NCI-H460 (cell line): ENCODE data around the gene KRTAP12-4. TPM values are rescaled to one million over a fixed set of nuclear protein-coding genes. Genes with fewer than 3 reads are reported as not detected.
"Not testable (repeated sequence)": the region's sequence is repeated elsewhere in the genome, so short reads cannot be mapped to it uniquely, and the experiment has no call there.

Experiments
- DNase-seq: peaks from one replicate; pipeline ENCODE4 v3.0.0-alpha.2; 2016; ENCODE audit warnings: low read depth; ENCODE audit errors: extremely low read depth
- polyA plus RNA-seq: library from polyadenylated mRNA; depleted of rRNA; stranded (reverse); fragments of >200 nt; gene quantifications from 2 replicates; pipeline ENCODE4 v1.2.3, GENCODE V29; 2014; cell fraction: nucleus; rRNA removed
- total RNA-seq: library from RNA; depleted of rRNA; stranded (reverse); fragments of >200 nt; shearing (Covaris generic); gene quantifications from 2 replicates; pipeline ENCODE4 v1.2.3, GENCODE V29; 2014; rRNA removed

Gene KRTAP12-4
- total RNA-seq: not detected in 2 replicates
- polyA plus RNA-seq: not detected in 2 replicates

- no peak for DNase-seq
Observed at GRCh38 chr21:44654576-44655175, at the start of gene KRTAP12-4. TSS of gene KRTAP12-4 (minus strand) at chr21:44654659. CDS start at chr21:44654614, 45 bp downstream.

- no peak for DNase-seq
Observed at GRCh38 chr21:44703731-44704635, 49.5 kb upstream of the KRTAP12-4 start.

GRCh38 chr21:44702973-44703730 is 48.7 kb upstream of the KRTAP12-4 start:
- no peak for DNase-seq

- no peak for DNase-seq
Observed at GRCh38 chr21:44702111-44702972, 47.9 kb upstream of the KRTAP12-4 start.

- no peak for DNase-seq
Observed at GRCh38 chr21:44701541-44701940, 47.1 kb upstream of the KRTAP12-4 start.

- no peak for DNase-seq
Observed at GRCh38 chr21:44701023-44701400, 46.6 kb upstream of the KRTAP12-4 start.

- no peak for DNase-seq
Observed at GRCh38 chr21:44700101-44701022, 45.9 kb upstream of the KRTAP12-4 start.

GRCh38 chr21:44699502-44700001 is 45.1 kb upstream of the KRTAP12-4 start:
- DNase-seq: no peak

- no peak for DNase-seq
Observed at GRCh38 chr21:44697811-44698734, 43.6 kb upstream of the KRTAP12-4 start.

GRCh38 chr21:44697172-44697810 is 42.8 kb upstream of the KRTAP12-4 start, which contains the start of gene KRTAP10-12:
TSS of gene KRTAP10-12 (plus strand) at chr21:44697172. CDS start at chr21:44697202, 30 bp downstream.
- not testable (repeated sequence) for DNase-seq

- no peak for DNase-seq
Observed at GRCh38 chr21:44696572-44696971, 42.1 kb upstream of the KRTAP12-4 start.

GRCh38 chr21:44695641-44696040 is 41.2 kb upstream of the KRTAP12-4 start:
- no peak for DNase-seq

GRCh38 chr21:44695184-44695583 is 40.7 kb upstream of the KRTAP12-4 start:
- no peak for DNase-seq

- no peak for DNase-seq
Observed at GRCh38 chr21:44694776-44695175, 40.3 kb upstream of the KRTAP12-4 start.

GRCh38 chr21:44692798-44693512 is 38.5 kb upstream of the KRTAP12-4 start:
- DNase-seq: no peak

- no peak for DNase-seq
Observed at GRCh38 chr21:44691686-44692085, 37.2 kb upstream of the KRTAP12-4 start.
